CD14-positive monocyte (primary cell): ENCODE results near the gene TDRD7. TPM values are rescaled to one million over a fixed set of nuclear protein-coding genes. Genes with fewer than 3 reads are reported as not detected.

ENCODE experiments used
- DNase-seq, 3 donors: peaks; one replicate each; pipeline ENCODE4 v3.0.0-alpha.2; 2011 to 2022
- H2AFZ ChIP-seq: 2 replicates; pipeline ENCODE4 v1.6.0; 2012; ENCODE audit warnings: mild to moderate bottlenecking, low read depth, low read length, inconsistent platforms; ENCODE audit not compliant: insufficient read depth, poor library complexity, severe bottlenecking
- H3K27ac ChIP-seq, 2 donors: 1 replicate in 1 of 2; 2 replicates in 1 of 2; pipeline ENCODE4 v1.5.1; 2012 to 2013; ENCODE audit warnings: low read length in 2 of 2, control low read depth in 1 of 2, inconsistent platforms in 1 of 2, low read depth in 1 of 2, mild to moderate bottlenecking in 1 of 2
- H3K27me3 ChIP-seq, 2 donors: one replicate each; pipeline versions ENCODE4 v1.6.0 to v1.6.1; 2011 to 2013; ENCODE audit warnings: low read length in 2 of 2; ENCODE audit not compliant: control insufficient read depth in 2 of 2, insufficient read depth in 2 of 2
- H3K36me3 ChIP-seq, 2 donors: replicated peaks in 1 of 2; 1 replicate in 1 of 2; 2 replicates in 1 of 2; pipeline versions ENCODE4 v1.5.1 to v1.6.1; 2012 to 2013; ENCODE audit warnings: low read length in 2 of 2, control low read depth in 1 of 2, inconsistent platforms in 1 of 2, mild to moderate bottlenecking in 1 of 2; ENCODE audit not compliant: insufficient read depth in 2 of 2, control insufficient read depth in 1 of 2
- H3K4me1 ChIP-seq, 2 donors: 1 replicate in 1 of 2; 2 replicates in 1 of 2; pipeline versions ENCODE4 v1.5.1 to v1.6.1; 2012 to 2013; ENCODE audit warnings: low read length in 2 of 2, control low read depth in 1 of 2, inconsistent platforms in 1 of 2, mild to moderate bottlenecking in 1 of 2, moderate library complexity in 1 of 2; ENCODE audit not compliant: insufficient read depth in 2 of 2, control insufficient read depth in 1 of 2
- H3K4me2 ChIP-seq: replicated peaks from 2 replicates; pipeline ENCODE3; 2012; ENCODE audit warnings: low read length, moderate library complexity, mild to moderate bottlenecking; ENCODE audit not compliant: poor library complexity, severe bottlenecking; ENCODE audit errors: extremely low read depth
- H3K4me3 ChIP-seq, 3 experiments: fragments of 200-600 bp in 1 of 3; sonication (generic) in 1 of 3; replicated peaks in 1 of 3; 1 replicate in 2 of 3; 2 replicates in 1 of 3; pipeline ENCODE4 v1.5.1; 2011 to 2013; ENCODE audit warnings: low read length in 3 of 3, mild to moderate bottlenecking in 3 of 3, control low read depth in 2 of 3, low read depth in 2 of 3, inconsistent platforms in 1 of 3, moderate library complexity in 1 of 3
- H3K79me2 ChIP-seq: 2 replicates; pipeline ENCODE4 v1.6.0; 2012; ENCODE audit warnings: mild to moderate bottlenecking, control low read depth, inconsistent platforms, low read length, moderate library complexity; ENCODE audit not compliant: insufficient read depth
- H3K9ac ChIP-seq: 2 replicates; pipeline ENCODE4 v1.6.0; 2017; ENCODE audit warnings: low read length, mild to moderate bottlenecking; ENCODE audit not compliant: insufficient read depth, poor library complexity, severe bottlenecking
- H3K9me3 ChIP-seq, 2 donors: replicated peaks in 1 of 2; 1 replicate in 1 of 2; 2 replicates in 1 of 2; pipeline versions ENCODE4 v1.5.1 to v1.6.1; 2012 to 2013; ENCODE audit warnings: low read length in 2 of 2, control low read depth in 1 of 2; ENCODE audit not compliant: control insufficient read depth in 1 of 2, insufficient read depth in 1 of 2
- H4K20me1 ChIP-seq: 2 replicates; pipeline ENCODE4 v1.6.0; 2012; ENCODE audit warnings: mild to moderate bottlenecking, low read length, control low read depth, moderate library complexity; ENCODE audit not compliant: insufficient read depth
- H3K27ac Mint-ChIP-seq, 7 donors: one replicate each; pipeline ENCODE4 v1.8.0; 2020; ENCODE audit warnings: mild to moderate bottlenecking in 7 of 7, mixed read lengths in 7 of 7, moderate library complexity in 6 of 7, inconsistent platforms in 2 of 7
- H3K27me3 Mint-ChIP-seq, 3 donors: one replicate each; pipeline ENCODE4 v1.8.0; 2021 to 2022; ENCODE audit warnings: low read depth in 3 of 3, mild to moderate bottlenecking in 3 of 3, mixed read lengths in 3 of 3, moderate library complexity in 3 of 3, inconsistent platforms in 1 of 3
- H3K36me3 Mint-ChIP-seq, 2 donors: one replicate each; pipeline ENCODE4 v1.8.0; 2020; ENCODE audit warnings: mixed read lengths in 2 of 2, inconsistent platforms in 1 of 2, mild to moderate bottlenecking in 1 of 2
- H3K4me1 Mint-ChIP-seq: one replicate; pipeline ENCODE4 v1.8.0; 2020; ENCODE audit warnings: mild to moderate bottlenecking, mixed read lengths
- H3K4me3 Mint-ChIP-seq, 2 donors: one replicate each; pipeline ENCODE4 v1.8.0; 2020; ENCODE audit warnings: mild to moderate bottlenecking in 2 of 2, mixed read lengths in 2 of 2, moderate library complexity in 1 of 2
- H3K9me3 Mint-ChIP-seq, 7 donors: one replicate each; pipeline ENCODE4 v1.8.0; 2020 to 2022; ENCODE audit warnings: mixed read lengths in 7 of 7, mild to moderate bottlenecking in 6 of 7, moderate library complexity in 6 of 7, inconsistent platforms in 2 of 7
- CTCF ChIP-seq: fragments of 200-600 bp; IDR thresholded peaks from one replicate; pipeline ENCODE4 v1.8.0; 2022; ENCODE audit warnings: antibody characterized with exemption, mild to moderate bottlenecking
- WGBS: methylation state at CpG from one replicate; pipeline ENCODE4 v1.1.5; 2013; ENCODE audit warnings: missing lambda C conversion rate; ENCODE audit not compliant: insufficient coverage; 5-methylcytosine and 5-hydroxymethylcytosine counted together
- intact Hi-C, 2 donors: fragments of 100-400 bp; cut with micrococcal nuclease; formaldehyde crosslinking; loops; one replicate each; pipeline versions ENCODE4 v1.15.0 to v1.15.1; 2023
- polyA plus RNA-seq, 3 donors: library from polyadenylated mRNA; depleted of rRNA in 1 of 3; unstranded in 2 of 3; stranded (reverse) in 1 of 3; fragments of 300-500 nt in 2 of 3; fragments of >200 nt in 1 of 3; fragmentation: Illumina TruSeq in 2 of 3; gene quantifications; 1 replicate in 2 of 3; 2 replicates in 1 of 3; pipeline ENCODE4 v1.2.3, GENCODE V29; 2012 to 2021

The TDRD7 gene
- polyA plus RNA-seq, 3 donors: 8.1 to 12.0 (median 11.1) TPM

GRCh38 chr9:97516111-97516510, 104.2 kb downstream of the TDRD7 start:
- Mint-ChIP-seq H3K4me3 (no peak overlapping the region), H3K27me3 (peaks cover 19 to 32% (median 25%) of the 10 kb centered on the region in 3 donors), H3K9me3 (peaks cover 0 to 2% (median 0%) of the 10 kb centered on the region in 7 donors), H3K27ac (no peak overlapping the region), H3K36me3 (no peaks in the 10 kb centered on the region), H3K4me1 (peaks cover 7% of the 10 kb centered on the region)
- Histone ChIP-seq H3K27ac (no peak overlapping the region), H3K9me3 (no peaks in the 10 kb centered on the region), H2AFZ (no peak overlapping the region), H3K4me3 (no peak overlapping the region), H3K4me2 (no peak overlapping the region), H3K9ac (no peak overlapping the region), H4K20me1 (no peaks in the 10 kb centered on the region), H3K36me3 (no peaks in the 10 kb centered on the region), H3K4me1 (no peaks in the 10 kb centered on the region), H3K79me2 (no peaks in the 10 kb centered on the region), H3K27me3 (peaks cover 12 to 20% of the 10 kb centered on the region in 2 donors)
- WGBS: 94% methylated on average over 2 of the region's 8 CpGs
- DNase-seq: no peak
- intact Hi-C loops: no loop called here
- TF ChIP-seq CTCF: no peak

- Histone ChIP-seq H3K27me3 (peaks cover 12 to 20% of the 10 kb centered on the region in 2 donors), H4K20me1 (no peaks in the 10 kb centered on the region), H3K9me3 (no peaks in the 10 kb centered on the region), H3K4me2 (no peak overlapping the region), H3K4me3 (no peak overlapping the region), H3K9ac (no peak overlapping the region), H3K79me2 (no peaks in the 10 kb centered on the region), H2AFZ (no peak overlapping the region), H3K36me3 (no peaks in the 10 kb centered on the region), H3K4me1 (no peaks in the 10 kb centered on the region), H3K27ac (no peak overlapping the region)
- H3K27me3 Mint-ChIP-seq: peaks cover 19 to 32% (median 25%) of the 10 kb centered on the region in 3 donors
- 94% methylated on average over 8 of the region's 14 CpGs for WGBS
- no peak overlapping the region for H3K4me3 Mint-ChIP-seq
- intact Hi-C loops: no loop called here
- DNase-seq: no peak
- peaks cover 7% of the 10 kb centered on the region for H3K4me1 Mint-ChIP-seq
- H3K9me3 Mint-ChIP-seq: peaks cover 0 to 2% (median 0%) of the 10 kb centered on the region in 7 donors
- no peaks in the 10 kb centered on the region for H3K36me3 Mint-ChIP-seq
- no peak for TF ChIP-seq CTCF
- no peak overlapping the region for H3K27ac Mint-ChIP-seq
These were observed 105.6 kb downstream of the TDRD7 start for GRCh38 chr9:97517331-97518089.
